Stimulated activated CD8-positive, alpha-beta memory T cell treated with anti-CD3 and anti-CD28 coated beads, Interleukin-12 subunit alpha, Interleukin-12 subunit beta, amount 100 ng/mL, for 1 hour (primary cell): ENCODE data around the gene GNAL.
"Not testable (repeated sequence)": the region's sequence is repeated elsewhere in the genome, so short reads cannot be mapped to it uniquely, and the experiment has no call there.

Source experiments
- DNase-seq: peaks from one replicate; pipeline ENCODE4 v3.0.0-alpha.2; 2020; ENCODE audit warnings: low read depth

GNAL gene

DNA sequence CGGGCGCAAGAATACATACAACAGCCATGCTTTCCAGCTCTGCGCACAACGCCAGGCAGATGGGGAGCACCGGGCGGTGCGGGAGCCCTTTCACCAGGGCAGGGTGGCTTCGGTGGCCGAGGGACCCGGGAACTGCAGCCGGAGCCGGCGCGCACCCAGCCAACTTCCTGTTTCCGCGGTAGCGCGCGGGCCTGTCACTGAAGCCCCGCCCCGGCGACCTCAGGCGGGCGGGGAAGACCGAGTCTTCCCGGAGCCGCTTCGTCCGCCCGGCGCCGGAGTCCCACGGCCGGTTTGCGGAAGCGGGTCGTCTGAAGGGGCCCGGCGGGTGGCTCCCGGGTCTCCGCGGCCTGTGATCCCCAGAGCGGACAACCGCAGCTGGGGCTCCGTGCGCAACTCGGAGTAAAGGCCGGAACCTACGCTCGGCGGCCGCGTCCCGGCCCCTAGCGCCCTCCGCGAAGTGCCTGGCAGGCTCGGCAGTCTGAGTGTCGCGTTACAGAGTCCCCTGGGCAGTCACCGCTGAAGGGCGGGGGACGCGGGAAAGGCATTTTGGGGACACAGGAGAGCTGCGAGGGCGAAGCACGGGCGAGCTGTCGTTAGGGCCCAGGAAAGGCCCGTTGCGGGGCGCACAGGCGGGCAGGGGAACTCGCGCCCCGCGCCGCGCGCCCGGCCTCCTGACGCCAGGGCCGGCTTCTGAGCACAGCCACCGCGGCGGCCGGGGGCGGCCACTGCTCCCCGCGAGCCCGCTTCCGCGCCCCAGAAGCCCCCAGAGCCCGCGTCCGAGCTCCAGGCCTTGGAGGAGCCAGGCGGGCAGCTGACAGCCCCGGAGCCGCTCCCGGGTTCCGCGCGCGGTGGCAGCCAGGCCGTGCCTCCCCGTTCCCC lies 219.4 kb downstream of the GNAL start, which contains the start of gene MPPE1:
TSS of gene MPPE1 (minus strand) at position 136 of the 879 bp plus-strand sequence. CDS start 11,053 bp downstream, outside the sequence.
- DNase-seq: peak; percentile 71

DNA sequence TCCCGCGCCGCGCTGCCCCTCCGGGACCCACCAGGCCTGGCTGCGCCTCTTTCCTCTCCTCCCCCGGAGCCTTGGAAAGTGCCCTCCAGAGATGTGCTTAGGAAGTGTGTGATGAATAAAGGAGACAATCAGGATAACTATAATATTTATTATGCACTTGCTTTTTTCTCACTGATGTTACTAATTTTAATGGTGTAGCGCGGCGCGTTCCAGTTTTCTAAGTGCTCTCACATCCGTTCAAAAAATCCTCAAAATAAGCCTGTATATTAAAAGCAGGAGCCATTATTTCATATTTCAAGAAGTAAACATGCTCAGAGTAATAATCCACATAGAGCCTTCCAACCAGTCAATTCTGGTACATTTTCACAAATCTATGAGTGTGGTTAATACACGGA lies 220.0 kb downstream of the GNAL start:
- no peak for DNase-seq

DNA sequence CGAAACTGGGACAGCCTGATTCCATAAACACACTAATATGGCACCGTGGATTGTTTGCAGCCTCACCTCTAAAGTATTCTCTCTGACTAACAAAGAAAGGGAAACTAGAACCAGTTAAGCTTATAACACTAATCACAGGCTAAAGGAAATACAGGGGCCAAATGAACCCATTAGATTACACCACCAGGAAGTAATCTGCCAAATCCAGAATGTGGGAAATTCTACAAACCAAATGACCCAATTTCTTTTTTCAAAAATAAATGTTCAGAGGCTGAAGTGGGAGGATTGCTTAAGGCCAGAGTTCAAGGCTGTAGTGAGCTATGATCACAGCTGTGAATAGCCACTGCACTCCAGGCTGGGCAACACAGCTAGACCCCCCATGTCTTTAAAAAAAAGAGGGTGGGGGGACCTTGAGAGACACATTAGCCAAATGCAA lies 220.5 kb downstream of the GNAL start:
- no peak for DNase-seq

GRCh38 chr18:11916880-11917279 lies 227.8 kb downstream of the GNAL start:
- DNase-seq: not testable (repeated sequence)

DNA sequence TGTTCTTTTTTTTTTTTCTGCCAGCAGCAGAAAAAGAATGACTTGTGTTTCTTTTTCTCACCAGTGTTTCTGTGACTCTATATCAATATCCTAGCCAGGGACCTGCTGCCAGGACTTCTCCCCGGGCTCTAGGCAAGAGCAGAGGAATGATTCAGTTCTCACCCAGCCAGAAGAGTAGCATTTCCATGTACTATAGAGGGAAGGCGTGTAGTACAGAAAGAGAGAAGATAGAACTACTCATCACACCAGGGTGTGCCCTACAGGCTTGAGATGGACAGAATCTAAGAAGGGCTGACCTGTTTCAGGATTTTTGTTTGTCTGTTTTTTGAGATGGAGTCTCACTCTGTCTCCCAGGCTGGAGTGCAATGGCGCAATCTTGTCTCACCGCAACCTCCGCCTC lies 230.5 kb downstream of the GNAL start:
- not testable (repeated sequence) for DNase-seq

DNA sequence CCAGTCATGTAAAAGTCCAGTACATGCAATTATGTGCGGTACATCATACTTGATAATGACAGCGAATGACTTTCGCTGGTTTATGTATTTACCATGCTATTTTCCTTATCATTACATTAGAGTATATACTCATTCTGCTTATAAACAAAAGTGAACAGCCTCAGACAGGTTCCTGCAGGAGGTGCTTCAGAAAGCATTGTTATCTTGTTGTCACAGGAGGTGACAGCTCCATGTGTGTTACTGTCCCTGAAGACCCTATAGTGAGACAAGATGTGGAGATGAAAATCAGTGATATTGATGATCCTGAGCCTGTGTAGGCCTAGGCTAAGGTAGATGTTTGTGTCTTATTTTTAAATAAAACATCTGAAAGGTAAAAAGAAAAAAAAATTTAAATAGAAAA lies 234.4 kb downstream of the GNAL start:
- no peak for DNase-seq

- no peak for DNase-seq
Measured at GRCh38 chr18:11925800-11926481, 236.9 kb downstream of the GNAL start.

- no peak for DNase-seq
Measured at GRCh38 chr18:11927497-11927896, 238.4 kb downstream of the GNAL start.

DNA sequence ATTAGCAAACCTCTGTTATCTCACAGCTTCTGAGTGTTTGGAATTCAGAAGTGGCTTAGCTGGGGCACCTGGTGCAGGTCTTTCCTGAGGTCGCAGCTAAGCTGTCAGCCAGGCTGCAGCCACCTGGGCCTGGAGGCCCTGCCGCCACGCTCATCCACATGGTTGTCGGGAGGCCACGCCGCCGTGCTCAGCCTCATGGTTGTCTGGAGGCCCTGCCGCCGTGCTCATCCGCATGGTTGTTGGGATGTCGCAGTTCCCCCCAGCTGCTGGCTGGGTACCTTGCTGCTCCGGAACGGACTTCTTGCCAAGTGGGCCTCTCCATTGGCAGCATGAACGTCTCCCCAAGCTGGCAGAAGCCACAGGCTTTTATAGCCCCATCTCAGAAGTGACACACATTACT lies 243.3 kb downstream of the GNAL start:
- DNase-seq: no peak
